GM21367 (cell line): ENCODE measurements around the gene CYB5D1.
A peak's percentile ranks its signal among the peaks of the same experiment; 100 is the strongest.
"Not testable (repeated sequence)": the region's sequence is repeated elsewhere in the genome, so short reads cannot be mapped to it uniquely, and the experiment has no call there.

Experiments
- ATAC-seq: cut with Tn5 transposase; IDR thresholded peaks from one replicate; pipeline ENCODE4 v1.9.1; 2021; ENCODE audit not compliant: unreplicated experiment

CYB5D1 gene

GRCh38 chr17:7856011-7856810 lies 1.6 kb upstream of the CYB5D1 start:
- no peak for ATAC-seq

GRCh38 chr17:7856811-7857712 lies 741 bp upstream of the CYB5D1 start, which contains the start of gene NAA38:
NAA38 (minus strand) TSS chr17:7857559; CDS start chr17:7857463, 96 bp downstream.
- ATAC-seq, result peak; percentile 56

- no peak for ATAC-seq
Measured at GRCh38 chr17:7858522-7858810, 663 bp downstream of the CYB5D1 start.

GRCh38 chr17:7859028-7859427 lies 1.2 kb downstream of the CYB5D1 start:
- no peak for ATAC-seq

DNA sequence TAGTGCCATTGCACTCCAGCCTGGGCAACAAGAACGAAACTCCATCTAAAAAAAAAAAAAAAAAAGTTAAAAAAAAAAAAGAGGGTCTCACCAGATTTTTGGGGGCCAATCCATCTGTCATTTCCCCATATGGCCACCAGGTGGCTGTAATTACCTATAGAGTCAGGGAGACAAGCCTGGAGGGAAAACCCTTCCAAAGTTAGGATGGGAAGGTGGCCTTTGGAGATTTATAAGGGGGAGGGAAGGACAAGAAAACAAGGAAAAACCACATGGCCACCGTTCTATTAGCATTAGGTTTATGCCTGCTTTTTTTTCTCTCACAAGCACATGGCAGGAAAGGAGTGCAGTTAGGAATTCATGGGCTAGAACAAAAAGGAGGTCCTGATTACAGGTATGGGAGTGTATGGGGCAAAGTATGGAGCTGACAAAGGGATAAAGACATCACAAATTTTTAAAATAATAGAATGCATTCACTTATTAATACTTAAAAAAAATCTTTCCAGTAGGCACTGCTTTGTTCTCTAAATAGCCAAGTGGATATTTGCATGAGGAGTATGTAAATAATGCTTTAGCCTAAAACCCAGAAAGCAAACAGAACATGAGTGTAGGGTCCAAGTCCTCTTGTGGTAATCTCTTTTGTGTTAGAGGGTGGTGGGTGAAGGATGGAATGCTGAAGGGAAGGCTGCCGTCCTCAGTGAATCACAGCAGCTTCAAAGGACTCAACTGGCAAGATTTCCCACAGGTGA lies 5.1 kb downstream of the CYB5D1 start:
- no peak for ATAC-seq

- not testable (repeated sequence) for ATAC-seq
Measured at GRCh38 chr17:7864384-7864783, 6.6 kb downstream of the CYB5D1 start.

- no peak for ATAC-seq
Measured at GRCh38 chr17:7864995-7865650, 7.3 kb downstream of the CYB5D1 start.

DNA sequence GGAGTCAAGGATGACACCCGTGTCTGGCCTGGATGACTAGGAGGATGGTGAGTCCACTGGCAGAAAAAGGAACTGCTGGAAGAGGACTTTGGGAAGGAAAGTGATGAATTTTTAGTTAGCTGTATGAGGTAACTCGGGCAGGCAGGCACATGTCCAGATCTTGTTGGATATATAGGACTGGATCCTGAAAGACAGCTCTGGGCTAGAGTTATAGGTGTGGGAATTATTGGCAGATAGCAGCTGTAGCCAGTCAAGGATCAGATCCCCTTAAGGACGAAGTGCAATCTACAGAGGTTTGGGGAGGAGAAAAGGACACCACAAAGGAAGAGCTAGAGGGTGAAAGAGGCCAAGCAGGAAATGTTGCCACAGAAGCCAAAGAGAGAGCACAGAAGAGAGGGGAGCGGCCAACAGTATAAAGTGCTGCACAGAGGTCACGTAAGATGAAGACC lies 10.1 kb downstream of the CYB5D1 start:
- ATAC-seq, result no peak

- ATAC-seq, result no peak
Measured at GRCh38 chr17:7873051-7873450, 15.2 kb downstream of the CYB5D1 start.

DNA sequence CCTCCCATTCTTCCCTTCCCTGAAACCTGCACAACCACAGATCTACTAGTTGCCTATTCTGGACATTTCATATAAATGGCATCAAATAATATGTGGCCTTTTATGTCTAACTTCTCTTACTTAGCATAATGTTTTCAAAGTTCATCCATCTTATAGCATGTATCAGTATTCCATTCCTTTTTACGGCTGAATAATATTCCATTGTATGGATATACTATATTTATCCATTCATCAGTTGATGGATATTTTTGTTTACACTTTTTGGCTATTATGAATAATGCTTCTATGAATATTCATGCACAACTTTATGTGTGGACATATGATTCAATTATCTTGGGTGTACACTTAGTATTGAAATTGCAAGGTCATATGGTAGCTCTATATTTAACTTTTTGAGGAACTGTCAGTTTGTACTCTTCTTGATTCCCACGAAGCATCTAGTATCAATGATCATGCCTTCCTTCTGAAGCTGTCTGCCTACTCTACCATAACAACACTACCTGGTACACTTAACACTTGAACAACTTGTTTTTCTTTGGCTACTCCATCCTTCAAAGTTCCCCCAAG lies 18.1 kb downstream of the CYB5D1 start:
- no peak for ATAC-seq

DNA sequence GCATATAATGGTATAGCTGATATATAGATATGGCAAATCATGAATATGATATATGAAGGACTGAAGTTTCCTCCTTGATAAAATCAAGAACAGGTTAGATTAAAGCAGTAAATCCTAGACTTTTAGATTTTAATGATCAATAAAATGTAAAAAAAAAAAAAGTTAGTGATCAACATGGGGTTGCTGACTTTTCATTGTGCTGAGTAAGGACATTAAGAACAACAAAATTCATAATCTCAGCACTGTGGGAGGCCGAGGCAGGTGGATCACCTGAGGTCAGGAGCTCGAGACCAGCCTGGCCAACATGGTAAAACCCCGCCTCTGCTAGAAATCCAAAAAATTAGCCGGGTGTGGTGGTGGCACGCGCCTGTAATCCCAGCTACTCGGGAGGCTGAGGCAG lies 20.4 kb downstream of the CYB5D1 start:
- ATAC-seq, result no peak

GRCh38 chr17:7880076-7880868 lies 22.5 kb downstream of the CYB5D1 start:
- ATAC-seq, result no peak

GRCh38 chr17:7881276-7882054 lies 23.7 kb downstream of the CYB5D1 start:
- no peak for ATAC-seq

DNA sequence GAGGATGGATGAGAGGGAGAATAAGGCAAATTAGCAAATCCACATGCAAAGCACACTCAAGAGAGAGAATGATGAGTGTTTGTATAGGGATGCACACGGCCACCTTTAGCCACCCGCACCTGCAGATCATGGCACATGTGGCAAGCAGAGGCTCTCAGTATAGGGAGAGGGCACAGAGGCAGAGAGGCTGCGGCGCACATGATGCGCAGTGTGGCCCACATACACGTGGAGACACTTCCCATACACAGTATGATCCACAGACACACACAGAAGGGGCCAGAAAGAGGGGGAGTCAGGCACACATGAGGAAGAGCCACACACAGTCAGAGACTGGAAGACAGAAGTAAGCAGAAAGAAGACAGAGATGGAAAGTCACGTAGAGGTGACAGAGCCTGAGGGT lies 24.3 kb downstream of the CYB5D1 start:
- ATAC-seq, result no peak

- no peak for ATAC-seq
Measured at GRCh38 chr17:7882629-7883028, 24.8 kb downstream of the CYB5D1 start.

DNA sequence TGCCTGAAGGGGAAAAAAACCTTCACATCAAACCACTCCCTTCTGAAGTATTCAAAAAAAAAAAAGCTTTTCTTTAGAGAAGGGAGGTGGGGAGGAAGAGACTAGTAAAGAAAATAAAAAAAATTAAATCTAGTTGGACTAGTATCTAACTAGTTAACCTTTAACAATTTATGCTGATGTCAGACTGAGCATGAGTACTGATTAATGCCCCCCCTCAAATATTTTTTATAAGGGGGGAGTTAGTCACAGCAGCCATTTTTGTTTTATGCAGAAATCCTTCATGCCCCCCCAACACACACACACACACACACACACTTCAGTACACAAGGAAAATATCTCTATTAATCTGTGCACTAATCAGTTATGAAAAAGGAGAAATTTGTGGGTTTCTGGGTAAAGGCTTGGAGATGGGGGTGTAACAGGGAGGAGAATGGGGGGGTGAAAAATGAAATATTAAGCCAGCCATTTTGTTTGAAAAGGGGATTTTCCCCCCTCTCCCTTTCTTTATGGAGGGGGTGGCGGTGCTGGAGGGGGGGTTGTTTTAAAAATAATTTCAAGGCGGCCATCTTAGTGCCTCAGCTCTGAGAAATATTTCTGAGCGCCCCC lies 26.1 kb downstream of the CYB5D1 start:
- ATAC-seq, result no peak

- no peak for ATAC-seq
Measured at GRCh38 chr17:7884581-7885366, 27.0 kb downstream of the CYB5D1 start.
